HG03139 (cell line): Measurements from ENCODE around the gene KIF5A.
"Not testable (repeated sequence)": the region's sequence is repeated elsewhere in the genome, so short reads cannot be mapped to it uniquely, and the experiment has no call there.

Experiments used
- ATAC-seq: cut with Tn5 transposase; IDR thresholded peaks from one replicate; pipeline ENCODE4 v1.9.1; 2021; ENCODE audit not compliant: unreplicated experiment

Gene KIF5A

DNA sequence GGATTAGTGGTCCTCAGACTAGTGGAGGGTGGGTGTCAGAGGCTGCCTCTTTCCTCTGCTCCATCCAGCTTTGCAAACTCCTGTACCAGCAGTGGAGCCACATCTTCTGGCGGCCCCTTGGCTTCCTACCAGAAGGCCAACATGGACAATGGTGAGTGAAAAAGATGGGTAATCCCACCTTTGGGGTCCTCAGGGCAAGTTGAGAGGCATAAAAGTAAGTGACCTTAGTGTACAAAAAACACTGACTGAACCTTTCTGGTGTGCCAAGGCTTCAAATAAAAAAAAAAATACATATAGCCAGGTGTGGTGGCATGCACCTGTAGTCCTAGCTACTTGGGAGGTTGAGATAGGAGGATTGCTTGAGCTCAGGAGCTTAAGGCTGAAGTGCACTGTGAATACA lies 32.0 kb downstream of the KIF5A start:
- no peak for ATAC-seq

DNA sequence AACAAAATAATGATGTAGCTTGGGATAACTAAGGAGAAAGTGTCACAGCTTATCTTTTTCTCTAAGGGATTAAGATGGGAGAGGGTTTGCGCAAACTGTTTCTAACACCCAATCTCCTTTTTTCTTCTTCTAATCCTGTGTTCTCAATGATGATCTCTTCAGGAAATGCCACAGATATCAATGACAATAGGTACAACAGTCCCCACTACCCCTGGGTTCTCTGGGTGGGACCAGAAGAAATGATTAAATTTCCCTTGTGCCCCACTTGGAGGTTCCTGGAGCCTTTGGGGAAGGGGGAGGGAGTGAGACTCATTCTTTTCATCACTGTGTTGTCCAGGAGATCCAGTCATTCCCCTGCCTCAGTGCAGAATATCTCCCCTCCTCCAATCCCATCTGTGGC lies 32.6 kb downstream of the KIF5A start:
- ATAC-seq = no peak

GRCh38 chr12:57583008-57583831 lies 33.4 kb downstream of the KIF5A start:
- peak; percentile 95 for ATAC-seq

DNA sequence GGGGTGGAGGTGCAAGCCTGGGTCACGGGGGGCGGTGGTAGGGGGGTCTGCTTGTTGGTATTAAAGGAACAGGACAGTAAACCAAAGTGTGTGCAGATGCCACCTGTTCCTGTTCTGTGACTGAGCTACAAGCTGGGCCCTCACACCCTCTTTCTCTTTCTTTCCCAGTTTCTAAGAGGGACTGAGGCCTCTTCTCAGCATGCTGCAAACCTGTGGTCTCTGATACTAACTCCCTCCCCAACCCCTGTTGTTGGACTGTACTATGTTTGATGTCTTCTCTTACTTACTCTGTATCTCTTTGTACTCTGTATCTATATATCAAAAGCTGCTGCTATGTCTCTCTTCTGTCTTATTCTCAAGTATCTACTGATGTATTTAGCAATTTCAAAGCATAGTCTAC lies 34.2 kb downstream of the KIF5A start:
- ATAC-seq = no peak

- ATAC-seq = no peak
These were observed 34.8 kb downstream of the KIF5A start for GRCh38 chr12:57584690-57585089.

DNA sequence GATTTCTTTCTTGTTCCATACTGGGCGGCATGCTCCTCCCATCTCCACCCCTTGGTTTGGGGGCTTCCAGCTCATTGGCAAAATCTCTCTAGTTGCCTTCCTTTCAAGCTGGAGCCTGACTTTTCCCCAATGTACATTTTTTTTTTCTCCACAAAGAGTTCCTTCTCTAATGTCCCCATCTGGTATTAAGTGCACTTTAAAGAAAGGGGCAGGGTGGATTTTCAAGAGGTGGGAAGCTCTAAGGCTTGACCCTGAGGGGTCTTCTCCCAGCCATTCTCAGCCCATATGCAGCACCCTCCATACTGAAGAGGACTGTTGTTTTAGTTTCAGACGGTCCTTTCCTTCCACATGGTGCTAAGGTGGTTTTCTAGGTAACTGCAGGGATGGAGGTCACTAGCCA lies 35.3 kb downstream of the KIF5A start:
- ATAC-seq = no peak

DNA sequence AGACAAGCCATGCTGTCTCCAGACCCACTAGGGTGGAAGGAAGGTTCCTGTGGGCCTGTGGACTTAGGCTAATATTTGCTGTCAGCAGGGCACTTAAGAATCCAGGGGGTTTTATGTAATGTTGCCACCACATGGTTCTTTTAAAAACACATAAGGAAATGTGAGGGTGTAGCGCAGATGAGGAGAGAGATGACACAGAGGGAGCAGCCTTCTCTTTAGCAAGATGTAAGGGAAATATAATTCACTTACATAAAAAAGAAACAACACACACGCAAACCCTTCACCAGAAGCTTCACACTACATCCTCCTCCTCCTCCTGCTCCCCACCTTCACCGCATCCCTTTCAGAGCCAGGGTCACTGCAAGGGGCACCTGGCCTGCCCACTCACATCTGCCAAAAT lies 36.3 kb downstream of the KIF5A start:
- ATAC-seq = no peak

- no peak for ATAC-seq
These were observed 37.1 kb downstream of the KIF5A start for GRCh38 chr12:57586832-57587429.

- ATAC-seq = not testable (repeated sequence)
These were observed 39.2 kb downstream of the KIF5A start for GRCh38 chr12:57588951-57589610.

GRCh38 chr12:57590479-57590863 lies 40.6 kb downstream of the KIF5A start:
- no peak for ATAC-seq

GRCh38 chr12:57590864-57591781 lies 41.3 kb downstream of the KIF5A start, which contains the start of gene PIP4K2C:
PIP4K2C (plus strand) TSS chr12:57591192; CDS start chr12:57591290, 98 bp downstream.
- ATAC-seq = peak; percentile 87

- ATAC-seq = no peak
These were observed 42.0 kb downstream of the KIF5A start for GRCh38 chr12:57591782-57592325.

GRCh38 chr12:57592551-57593165 lies 42.8 kb downstream of the KIF5A start:
- no peak for ATAC-seq

- ATAC-seq = no peak
These were observed 43.3 kb downstream of the KIF5A start for GRCh38 chr12:57593187-57593586.

GRCh38 chr12:57600395-57600794 lies 50.6 kb downstream of the KIF5A start:
- no peak for ATAC-seq

DNA sequence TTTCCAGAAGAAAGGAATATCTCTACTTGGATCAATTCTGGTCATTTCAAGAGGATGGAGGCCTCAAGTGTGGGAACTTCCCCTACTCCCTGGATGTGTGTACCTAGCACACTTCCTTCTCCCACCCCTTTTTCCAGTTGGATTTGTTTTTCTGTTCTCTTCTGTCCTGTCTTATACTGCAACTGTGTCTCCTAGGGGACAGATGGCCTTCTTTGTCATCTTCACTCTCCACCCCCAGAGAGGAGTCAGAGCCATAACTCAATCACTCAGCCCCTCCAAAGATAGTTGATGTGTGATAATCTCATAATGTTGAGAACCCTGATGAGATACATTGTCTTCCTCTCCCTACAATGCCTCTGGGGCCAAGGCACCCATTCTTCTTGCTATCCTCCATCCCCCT lies 52.7 kb downstream of the KIF5A start:
- ATAC-seq = no peak

DNA sequence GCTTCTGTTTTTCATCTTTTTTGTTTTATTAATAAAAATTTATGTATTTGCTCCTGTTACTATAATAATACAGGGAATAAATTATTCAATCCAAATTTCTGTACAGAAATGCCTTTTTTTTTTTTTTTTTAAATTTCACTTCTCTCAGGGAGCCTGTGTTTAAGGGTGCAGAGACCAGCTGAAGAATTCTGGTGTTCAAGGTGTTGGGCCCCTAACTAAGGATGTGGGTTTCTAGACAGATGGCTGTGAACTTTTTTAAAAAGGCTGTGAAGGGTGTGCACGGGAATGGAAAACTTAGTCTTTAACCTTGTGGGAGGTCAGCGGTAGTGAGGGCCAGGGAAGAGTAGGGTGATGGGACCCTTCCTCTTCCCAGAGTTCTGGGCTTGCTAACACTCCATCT lies 53.5 kb downstream of the KIF5A start:
- ATAC-seq = no peak

DNA sequence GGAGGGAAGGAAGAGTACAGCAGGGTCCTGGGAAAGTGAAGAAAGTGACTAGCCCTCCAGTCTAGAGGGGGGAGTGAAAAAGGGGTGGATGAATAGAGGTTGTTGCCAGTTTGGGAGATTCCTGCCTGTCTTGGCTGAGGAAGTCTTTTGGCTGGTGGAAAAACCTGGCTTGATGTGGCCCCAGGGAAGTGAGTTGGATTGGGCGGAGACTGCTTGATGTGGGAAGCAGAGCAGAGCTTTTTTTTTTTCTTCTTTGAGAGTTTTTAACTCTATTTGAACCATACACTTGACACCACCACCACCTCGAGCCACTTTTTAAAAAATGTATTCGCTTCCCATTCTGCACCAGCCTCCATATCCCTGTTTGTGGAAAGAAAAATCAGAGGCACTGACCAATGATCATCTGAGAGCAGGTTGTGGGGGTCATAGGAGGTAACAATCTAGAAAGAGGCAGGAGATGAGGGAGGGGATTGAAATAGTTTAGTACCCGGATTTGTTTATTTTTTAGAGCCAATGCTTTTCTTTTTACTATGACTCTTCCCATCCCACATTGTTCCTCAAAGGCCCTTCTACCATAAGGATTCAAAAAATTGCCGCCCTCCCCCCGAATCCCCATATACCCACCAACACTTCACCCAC lies 54.1 kb downstream of the KIF5A start:
- ATAC-seq = no peak

DNA sequence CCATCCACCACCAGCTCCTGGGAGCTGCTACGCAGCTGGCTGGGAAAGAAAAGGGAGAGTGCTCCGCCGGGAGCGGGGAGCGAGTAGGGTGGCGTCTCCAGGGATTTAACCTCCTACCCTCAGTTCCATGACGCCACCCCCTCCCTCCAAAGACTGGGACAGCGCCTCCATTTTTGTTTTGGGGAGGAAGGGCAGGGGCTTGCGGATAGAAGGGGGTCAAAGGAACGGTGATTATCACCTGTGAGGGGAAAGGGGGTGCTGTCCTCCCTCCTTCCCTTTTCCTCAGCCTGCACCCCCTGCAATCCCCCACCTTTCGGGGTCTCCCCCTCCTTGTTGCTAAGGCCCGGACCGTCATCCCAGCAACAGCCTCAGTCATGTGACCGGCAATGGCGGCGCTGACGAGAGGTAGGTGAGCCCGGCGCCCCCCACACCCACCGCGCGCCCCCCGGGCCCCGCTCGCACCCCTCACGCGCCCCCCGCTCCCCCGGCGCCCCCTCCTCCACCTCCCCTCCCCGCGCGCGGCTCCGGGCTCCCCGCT lies 54.7 kb downstream of the KIF5A start, which contains the start of gene DTX3:
Gene DTX3, plus strand, starts transcription at position 371 of the 538 bp plus-strand sequence. CDS start 1,694 bp downstream, outside the sequence.
- peak; percentile 49 for ATAC-seq
